ENCODE results near the gene LRCH3.
"Not testable (repeated sequence)": the region's sequence is repeated elsewhere in the genome, so short reads cannot be mapped to it uniquely, and the experiment has no call there.

LRCH3 gene

DNA sequence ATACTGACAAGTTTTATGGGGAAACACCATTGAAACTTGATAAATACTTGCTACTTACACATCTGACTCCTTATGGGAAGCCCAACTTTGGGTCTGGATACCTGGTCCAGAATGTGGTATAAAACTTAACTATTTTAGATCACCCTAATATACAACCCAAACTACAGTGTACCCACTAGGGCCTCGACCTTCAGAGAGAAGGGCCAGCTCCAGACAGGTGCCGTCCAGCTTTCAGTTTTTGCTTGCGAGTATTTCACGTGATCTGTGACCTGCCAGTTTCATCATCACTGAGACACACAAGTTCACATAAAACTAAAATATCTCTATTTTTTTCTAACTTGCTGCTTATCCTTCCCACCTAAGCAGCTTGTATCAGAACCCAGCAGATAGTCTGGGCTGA, 99.6 kb downstream of the LRCH3 start:
- Histone ChIP-seq H3K9ac (ENCODE audit: low read length) (no peak overlapping the region), H3K9me3 (ENCODE audit: control insufficient read depth, low read depth, low read length) (no peaks in the 10 kb centered on the region), H3K27me3 (ENCODE audit: control insufficient read depth, insufficient read depth, low read length) (no peaks in the 10 kb centered on the region), H3K4me3 (ENCODE audit: low read length) (no peak overlapping the region), H3K27ac (ENCODE audit: low read length) (no peak overlapping the region), H3K4me1 (ENCODE audit: control insufficient read depth, low read depth, low read length) (peaks cover 11% of the 10 kb centered on the region), H3K36me3 (ENCODE audit: control insufficient read depth, low read depth, low read length) (no peaks in the 10 kb centered on the region)

DNA sequence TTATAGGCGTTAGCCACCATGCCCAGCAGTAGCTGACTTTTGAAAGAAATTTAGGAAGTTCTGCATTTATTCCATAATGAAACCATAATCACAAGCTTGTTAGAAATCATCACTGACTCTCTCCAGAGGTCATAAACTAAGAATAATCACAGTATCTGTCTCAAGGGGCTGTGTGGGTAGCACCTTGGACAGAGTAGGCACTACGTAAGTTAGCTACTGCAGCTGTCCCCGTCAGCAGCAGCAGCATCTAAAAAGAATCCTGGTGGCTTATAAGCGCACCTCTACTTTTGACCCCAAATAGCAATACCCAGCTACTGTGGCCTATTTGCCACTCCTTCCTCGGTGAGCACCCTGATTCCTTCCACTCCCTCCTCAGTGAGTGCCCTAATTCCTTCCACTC, 101.1 kb downstream of the LRCH3 start:
- Histone ChIP-seq H3K4me1 (ENCODE audit: control insufficient read depth, low read depth, low read length) (peaks cover 11% of the 10 kb centered on the region), H3K27me3 (ENCODE audit: control insufficient read depth, insufficient read depth, low read length) (no peaks in the 10 kb centered on the region), H3K27ac (ENCODE audit: low read length) (no peak overlapping the region), H3K9me3 (ENCODE audit: control insufficient read depth, low read depth, low read length) (no peaks in the 10 kb centered on the region), H3K36me3 (ENCODE audit: control insufficient read depth, low read depth, low read length) (no peaks in the 10 kb centered on the region), H3K4me3 (ENCODE audit: low read length) (no peak overlapping the region), H3K9ac (ENCODE audit: low read length) (no peak overlapping the region)

DNA sequence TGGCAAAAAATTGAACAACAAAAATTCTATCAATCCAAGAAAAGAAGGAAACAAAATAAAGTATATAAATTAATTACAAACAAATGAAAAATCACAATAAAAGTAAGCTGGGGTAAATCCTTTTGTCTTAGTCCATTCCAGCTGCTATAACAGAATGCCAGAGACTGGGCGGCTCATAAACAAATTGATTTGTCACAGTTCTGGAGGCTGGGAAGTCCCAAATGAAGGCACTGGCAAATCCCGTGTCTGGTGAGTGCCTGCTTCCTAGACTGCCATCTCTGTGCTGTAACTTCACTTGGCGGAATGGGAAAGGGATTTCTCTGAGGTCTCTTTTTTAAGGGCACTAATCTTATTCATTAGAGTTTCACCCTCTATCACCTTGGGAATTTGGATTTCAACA, 105.4 kb downstream of the LRCH3 start:
- H3K27ac ChIP-seq (ENCODE audit: low read length), result no peak overlapping the region
- H3K27me3 ChIP-seq (ENCODE audit: control insufficient read depth, insufficient read depth, low read length), result no peaks in the 10 kb centered on the region
- H3K9me3 ChIP-seq (ENCODE audit: control insufficient read depth, low read depth, low read length), result no peaks in the 10 kb centered on the region
- H3K4me1 ChIP-seq (ENCODE audit: control insufficient read depth, low read depth, low read length), result peaks cover 3% of the 10 kb centered on the region
- no peak overlapping the region for H3K4me3 ChIP-seq (ENCODE audit: low read length)
- H3K36me3 ChIP-seq (ENCODE audit: control insufficient read depth, low read depth, low read length), result no peaks in the 10 kb centered on the region
- no peak overlapping the region for H3K9ac ChIP-seq (ENCODE audit: low read length)

DNA sequence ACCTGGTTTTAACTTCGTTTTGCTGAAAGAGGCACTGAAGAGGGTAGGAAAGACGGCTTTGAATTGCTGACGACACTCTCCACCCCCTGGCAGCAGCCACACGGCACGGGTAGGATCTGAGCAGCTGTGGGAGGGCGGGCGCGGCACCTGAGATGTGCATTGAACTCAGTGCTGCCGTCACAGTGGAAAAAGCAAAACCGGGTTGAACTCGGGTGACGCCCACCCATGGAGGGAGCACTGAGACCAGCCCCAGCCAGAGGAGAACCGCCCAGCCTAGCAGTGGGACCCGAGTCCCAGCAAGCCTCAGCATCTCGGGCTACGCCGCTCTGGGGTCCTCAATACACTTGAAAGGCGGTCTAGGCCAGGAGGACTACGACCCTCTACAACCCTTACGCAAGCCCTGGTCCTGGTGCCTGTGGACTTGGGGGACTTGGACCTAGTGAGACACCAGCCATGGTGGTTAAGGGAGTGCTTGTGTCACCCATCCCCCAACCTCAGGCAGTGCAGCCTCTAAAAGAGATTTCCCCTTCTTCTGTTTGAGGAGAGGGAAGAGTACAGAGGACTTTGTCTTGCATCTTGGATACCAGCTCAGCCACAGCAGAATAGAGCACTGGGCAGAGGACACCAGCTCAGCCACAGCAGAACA, 108.9 kb downstream of the LRCH3 start:
- Histone ChIP-seq H3K9ac (ENCODE audit: low read length) (no peak overlapping the region), H3K4me3 (ENCODE audit: low read length) (no peak overlapping the region)

DNA sequence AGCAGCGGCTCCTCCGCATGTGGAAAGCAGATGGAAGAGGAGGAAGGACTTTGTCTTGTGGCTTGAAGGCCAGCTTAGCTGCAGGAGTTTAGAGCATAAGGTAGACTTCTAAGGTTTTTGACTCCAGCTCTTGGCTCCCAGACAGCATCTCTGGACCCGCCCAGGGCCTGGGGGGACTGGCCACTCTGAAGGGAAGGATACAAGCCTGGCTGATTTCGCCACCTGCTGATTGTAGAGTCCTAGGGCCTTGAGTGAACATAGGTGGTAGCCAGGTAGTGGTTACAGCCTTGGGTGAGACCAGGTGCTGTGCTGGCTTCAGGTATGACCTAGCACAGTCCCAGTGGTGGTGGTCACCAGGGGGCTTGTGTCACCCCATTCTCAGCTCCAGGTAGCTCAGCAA, 110.6 kb downstream of the LRCH3 start:
- no peaks in the 10 kb centered on the region for H3K27me3 ChIP-seq (ENCODE audit: control insufficient read depth, insufficient read depth, low read length)
- no peaks in the 10 kb centered on the region for H3K36me3 ChIP-seq (ENCODE audit: control insufficient read depth, low read depth, low read length)
- H3K9ac ChIP-seq (ENCODE audit: low read length), result no peak overlapping the region
- peaks cover 3% of the 10 kb centered on the region for H3K4me1 ChIP-seq (ENCODE audit: control insufficient read depth, low read depth, low read length)
- no peak overlapping the region for H3K4me3 ChIP-seq (ENCODE audit: low read length)
- H3K27ac ChIP-seq (ENCODE audit: low read length), result no peak overlapping the region
- no peaks in the 10 kb centered on the region for H3K9me3 ChIP-seq (ENCODE audit: control insufficient read depth, low read depth, low read length)

More for the DNA sequence above, 108.9 kb downstream of the LRCH3 start:
- H3K4me1 ChIP-seq (ENCODE audit: control insufficient read depth, low read depth, low read length), result peaks cover 3% of the 10 kb centered on the region
- no peak overlapping the region for H3K27ac ChIP-seq (ENCODE audit: low read length)
- no peaks in the 10 kb centered on the region for H3K36me3 ChIP-seq (ENCODE audit: control insufficient read depth, low read depth, low read length)
- H3K27me3 ChIP-seq (ENCODE audit: control insufficient read depth, insufficient read depth, low read length), result no peaks in the 10 kb centered on the region
- H3K9me3 ChIP-seq (ENCODE audit: control insufficient read depth, low read depth, low read length), result no peaks in the 10 kb centered on the region

DNA sequence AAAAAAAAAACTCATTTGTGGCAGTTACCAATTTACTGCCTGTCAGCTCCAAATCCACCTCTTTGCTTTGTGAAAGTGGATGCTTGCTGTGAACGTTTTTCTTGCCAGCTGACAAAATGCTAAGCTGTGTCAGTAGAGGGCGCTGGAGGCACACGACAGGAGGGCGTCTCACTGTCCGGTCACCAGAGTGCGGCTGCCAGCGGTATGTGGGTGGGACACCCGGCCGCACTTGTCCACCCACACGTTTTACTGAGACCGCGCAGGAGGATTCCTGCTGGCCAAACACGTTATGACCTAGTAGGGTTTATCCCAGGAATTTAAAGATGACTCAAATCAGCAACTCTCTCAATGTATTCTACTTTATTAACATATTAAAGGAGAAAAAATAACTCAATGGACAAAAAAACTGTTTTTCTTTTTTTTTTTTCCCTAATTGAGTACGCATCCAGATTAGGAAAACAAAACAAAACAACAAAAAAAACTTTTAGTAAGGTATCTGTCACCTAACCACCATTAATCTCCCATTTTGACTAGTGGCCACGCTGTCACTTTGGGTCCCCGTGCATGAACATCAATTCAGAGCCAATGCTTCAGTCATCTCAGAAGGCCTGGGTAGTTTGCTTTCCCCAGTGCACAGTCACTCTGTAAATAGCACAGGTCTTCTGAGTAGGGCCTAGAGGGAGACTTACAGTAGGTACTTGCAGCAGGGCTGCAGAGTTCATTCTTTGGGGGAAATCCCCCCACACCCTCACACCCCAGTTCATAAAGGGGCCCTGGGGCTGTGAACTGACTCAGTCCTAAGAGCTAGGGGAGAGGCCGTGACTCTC, 115.2 kb downstream of the LRCH3 start:
- no peaks in the 10 kb centered on the region for H3K36me3 ChIP-seq (ENCODE audit: control insufficient read depth, low read depth, low read length)
- H3K27ac ChIP-seq (ENCODE audit: low read length), result no peak overlapping the region
- no peak overlapping the region for H3K4me3 ChIP-seq (ENCODE audit: low read length)
- no peak overlapping the region for H3K9ac ChIP-seq (ENCODE audit: low read length)
- no peaks in the 10 kb centered on the region for H3K4me1 ChIP-seq (ENCODE audit: control insufficient read depth, low read depth, low read length)
- no peaks in the 10 kb centered on the region for H3K9me3 ChIP-seq (ENCODE audit: control insufficient read depth, low read depth, low read length)
- H3K27me3 ChIP-seq (ENCODE audit: control insufficient read depth, insufficient read depth, low read length), result no peaks in the 10 kb centered on the region

DNA sequence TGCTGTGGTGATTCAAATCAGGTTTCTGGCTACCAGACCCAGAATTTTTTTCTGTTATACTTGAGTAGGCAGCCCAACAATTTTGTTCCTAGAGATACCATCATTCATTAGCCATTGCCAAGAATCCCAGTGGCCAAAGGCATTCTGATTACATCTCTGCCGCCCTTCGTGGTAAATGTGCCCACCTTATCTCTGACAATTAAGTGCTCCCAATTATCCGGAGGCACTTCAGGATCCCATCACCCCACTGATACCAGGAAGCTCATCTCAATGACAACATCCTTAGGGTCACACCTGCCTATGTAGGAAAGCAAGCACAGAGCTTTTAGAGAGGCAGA, 115.8 kb downstream of the LRCH3 start:
- H3K27ac ChIP-seq (ENCODE audit: low read length), result no peak overlapping the region

DNA sequence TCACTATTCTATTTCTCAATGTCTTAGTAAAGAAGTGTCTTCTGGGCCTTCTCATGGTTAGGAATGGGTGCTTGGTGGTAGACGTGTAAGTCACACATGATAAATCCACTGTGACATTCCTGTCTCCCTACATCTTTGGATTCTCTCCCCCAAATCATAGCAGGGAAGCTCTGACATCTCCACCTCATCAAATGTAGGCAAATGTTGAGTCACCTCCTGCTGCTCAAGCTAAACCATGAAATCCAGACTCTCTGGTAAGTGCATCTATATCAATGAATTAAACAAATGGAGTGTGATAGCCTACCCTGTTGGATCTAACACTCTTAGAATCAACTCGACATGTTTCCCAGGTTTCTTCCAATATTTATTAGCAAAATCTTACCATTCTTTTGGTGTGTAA, 116.1 kb downstream of the LRCH3 start:
- Histone ChIP-seq H3K27ac (ENCODE audit: low read length) (no peak overlapping the region), H3K36me3 (ENCODE audit: control insufficient read depth, low read depth, low read length) (no peaks in the 10 kb centered on the region), H3K27me3 (ENCODE audit: control insufficient read depth, insufficient read depth, low read length) (no peaks in the 10 kb centered on the region), H3K9ac (ENCODE audit: low read length) (no peak overlapping the region), H3K4me3 (ENCODE audit: low read length) (no peak overlapping the region), H3K4me1 (ENCODE audit: control insufficient read depth, low read depth, low read length) (no peaks in the 10 kb centered on the region), H3K9me3 (ENCODE audit: control insufficient read depth, low read depth, low read length) (no peaks in the 10 kb centered on the region)

More for the DNA sequence above, 115.8 kb downstream of the LRCH3 start:
- H3K9me3 ChIP-seq (ENCODE audit: control insufficient read depth, low read depth, low read length), result no peaks in the 10 kb centered on the region
- no peaks in the 10 kb centered on the region for H3K36me3 ChIP-seq (ENCODE audit: control insufficient read depth, low read depth, low read length)
- H3K4me3 ChIP-seq (ENCODE audit: low read length), result no peak overlapping the region
- no peaks in the 10 kb centered on the region for H3K4me1 ChIP-seq (ENCODE audit: control insufficient read depth, low read depth, low read length)
- no peak overlapping the region for H3K9ac ChIP-seq (ENCODE audit: low read length)
- no peaks in the 10 kb centered on the region for H3K27me3 ChIP-seq (ENCODE audit: control insufficient read depth, insufficient read depth, low read length)

DNA sequence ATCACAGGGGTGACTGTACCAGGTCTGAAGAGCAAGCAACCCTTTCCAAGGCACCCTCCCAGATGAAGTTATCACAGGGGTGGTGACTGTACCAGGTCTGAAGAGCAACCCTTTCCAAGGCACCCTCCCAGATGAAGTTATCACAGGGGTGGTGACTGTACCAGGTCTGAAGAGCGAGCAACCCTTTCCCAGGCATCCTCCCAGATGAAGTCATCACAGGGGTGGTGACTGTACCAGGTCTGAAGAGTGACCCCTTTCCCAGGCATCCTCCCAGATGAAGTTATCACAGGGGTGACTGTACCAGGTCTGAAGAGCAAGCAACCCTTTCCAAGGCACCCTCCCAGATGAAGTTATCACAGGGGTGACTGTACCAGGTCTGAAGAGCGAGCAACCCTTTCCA, 117.5 kb downstream of the LRCH3 start:
- H3K9me3 ChIP-seq (ENCODE audit: control insufficient read depth, low read depth, low read length); H3K36me3 ChIP-seq (ENCODE audit: control insufficient read depth, low read depth, low read length); H3K27ac ChIP-seq (ENCODE audit: low read length); H3K4me3 ChIP-seq (ENCODE audit: low read length); H3K9ac ChIP-seq (ENCODE audit: low read length); H3K27me3 ChIP-seq (ENCODE audit: control insufficient read depth, insufficient read depth, low read length); H3K4me1 ChIP-seq (ENCODE audit: control insufficient read depth, low read depth, low read length): not testable (repeated sequence)

DNA sequence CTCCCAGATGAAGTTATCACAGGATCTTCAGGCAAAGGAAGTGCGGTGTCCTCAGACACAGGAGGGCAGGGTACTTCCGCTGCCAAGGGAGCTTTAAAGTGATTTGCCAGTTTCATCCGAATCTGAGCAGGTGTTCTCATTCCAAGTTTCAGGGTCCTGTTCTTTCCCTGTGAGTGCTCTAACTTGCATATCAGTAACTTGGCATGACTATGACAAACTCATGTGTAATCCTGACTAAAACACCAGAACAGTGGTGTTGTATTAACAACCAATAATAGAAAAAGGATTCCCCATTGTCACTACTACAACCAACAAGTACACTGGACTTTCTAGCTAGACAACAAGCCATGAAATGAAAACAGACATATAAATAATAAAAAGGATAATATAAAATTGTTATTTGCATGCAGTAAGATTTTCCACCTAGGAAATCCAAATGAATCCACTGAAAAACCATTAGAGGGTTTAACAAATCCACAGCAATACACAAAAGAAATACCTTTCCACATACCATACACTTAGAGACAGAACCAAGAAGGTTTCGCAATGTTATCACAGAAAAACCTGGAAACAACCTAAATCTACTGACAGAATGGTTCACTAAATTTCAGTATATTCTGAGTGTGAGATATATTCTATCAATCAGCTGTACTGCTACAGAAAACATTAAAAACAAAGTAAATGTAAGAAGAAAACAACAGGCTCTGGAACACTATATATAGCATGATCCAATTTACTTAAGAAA, 118.1 kb downstream of the LRCH3 start:
- Histone ChIP-seq H3K9me3 (ENCODE audit: control insufficient read depth, low read depth, low read length) (no peaks in the 10 kb centered on the region), H3K27ac (ENCODE audit: low read length) (no peak overlapping the region), H3K27me3 (ENCODE audit: control insufficient read depth, insufficient read depth, low read length) (no peaks in the 10 kb centered on the region), H3K4me3 (ENCODE audit: low read length) (no peak overlapping the region), H3K9ac (ENCODE audit: low read length) (no peak overlapping the region), H3K4me1 (ENCODE audit: control insufficient read depth, low read depth, low read length) (peaks cover 12% of the 10 kb centered on the region), H3K36me3 (ENCODE audit: control insufficient read depth, low read depth, low read length) (no peaks in the 10 kb centered on the region)

DNA sequence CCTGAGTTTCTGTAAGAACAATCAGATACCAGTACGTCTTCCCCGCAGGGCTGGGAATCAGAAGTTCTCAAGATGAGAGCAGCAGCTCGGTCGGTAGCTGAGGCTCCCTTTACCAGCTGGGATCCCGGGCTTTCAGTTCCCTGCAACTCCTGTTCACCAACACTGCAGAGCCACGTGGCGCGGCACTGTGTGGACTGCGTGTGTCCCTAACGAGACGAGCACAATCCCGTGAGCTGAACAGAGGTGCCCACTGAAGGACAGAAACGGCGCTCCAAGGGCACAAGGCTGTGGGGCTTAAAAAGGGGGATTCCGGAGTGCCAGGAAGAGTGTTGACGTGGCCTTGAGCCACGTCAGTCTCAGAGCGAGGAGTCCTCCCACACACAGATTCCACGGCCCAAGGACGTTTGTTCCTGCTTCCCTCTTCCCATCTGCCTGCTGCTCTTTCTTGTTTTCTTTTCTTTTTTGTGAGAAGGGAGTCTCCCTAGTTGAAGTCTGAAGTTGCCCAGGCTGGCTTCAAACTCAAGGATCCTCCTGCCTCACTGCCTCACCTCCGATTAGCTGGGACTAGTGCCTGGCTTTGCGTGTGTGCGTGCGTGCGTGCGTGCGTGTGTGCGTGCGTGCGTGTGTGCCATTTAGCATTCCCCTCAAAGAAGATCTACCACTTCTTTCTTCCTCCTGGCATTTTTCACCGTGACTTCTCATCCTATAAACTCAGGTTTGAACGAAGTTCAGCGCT, 121.9 kb downstream of the LRCH3 start:
- Histone ChIP-seq H3K4me3 (ENCODE audit: low read length) (no peak overlapping the region), H3K9me3 (ENCODE audit: control insufficient read depth, low read depth, low read length) (no peaks in the 10 kb centered on the region), H3K27ac (ENCODE audit: low read length) (no peak overlapping the region), H3K27me3 (ENCODE audit: control insufficient read depth, insufficient read depth, low read length) (no peaks in the 10 kb centered on the region), H3K4me1 (ENCODE audit: control insufficient read depth, low read depth, low read length) (peaks cover 12% of the 10 kb centered on the region), H3K36me3 (ENCODE audit: control insufficient read depth, low read depth, low read length) (no peaks in the 10 kb centered on the region), H3K9ac (ENCODE audit: low read length) (no peak overlapping the region)

Measured in iPS-18a (cell line).